Stimulated activated CD4-positive, alpha-beta T cell treated with anti-CD3 and anti-CD28 coated beads, Interleukin-15, amount 100 ng/mL, for 48 hours (primary cell): ENCODE data around the gene ZHX3.
"Not testable (repeated sequence)": the region's sequence is repeated elsewhere in the genome, so short reads cannot be mapped to it uniquely, and the experiment has no call there.

ENCODE experiments used
- DNase-seq, 2 donors: peaks; one replicate each; pipeline ENCODE4 v3.0.0-alpha.2; 2020; ENCODE audit warnings: low read depth in 2 of 2

Gene ZHX3

DNA sequence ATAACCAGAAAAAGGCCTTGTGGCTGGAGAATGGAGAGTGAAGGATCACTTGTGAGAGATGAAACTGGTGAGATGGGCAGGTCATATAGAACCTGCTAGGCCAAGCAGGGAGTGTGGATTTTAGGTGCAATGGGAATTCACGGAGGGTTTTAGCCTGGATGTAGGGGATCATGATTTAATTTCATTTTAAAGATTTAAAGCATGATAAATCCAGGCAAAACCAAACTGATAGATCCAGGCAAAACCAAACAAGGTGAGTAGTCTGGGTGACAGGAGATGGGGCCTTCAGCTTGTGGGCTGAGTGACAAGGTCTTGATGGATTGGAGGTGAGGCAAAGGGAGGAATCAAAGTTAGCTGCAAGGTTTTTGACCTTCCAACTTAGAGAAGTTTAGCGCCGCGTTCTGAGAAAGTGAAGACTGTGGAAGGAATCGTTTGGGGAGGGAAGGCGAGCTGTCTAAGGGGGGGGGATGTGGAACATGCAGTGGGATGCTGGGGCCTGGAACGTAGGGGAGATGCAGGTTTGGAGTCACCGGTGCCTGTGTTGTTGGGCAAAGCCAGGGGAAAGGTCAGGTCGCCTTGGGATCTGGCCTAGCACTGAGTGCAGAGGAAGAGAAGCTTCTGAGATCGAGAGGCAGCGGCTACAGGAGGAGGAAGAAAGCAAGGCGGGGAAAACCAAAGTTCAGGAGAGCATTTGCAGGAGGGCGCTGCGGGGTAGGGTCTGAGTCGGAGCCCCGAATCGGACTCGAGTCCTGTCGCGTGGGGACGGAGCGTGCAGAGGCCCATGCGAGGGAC lies 181.4 kb downstream of the ZHX3 start:
- DNase-seq, result no peak

DNA sequence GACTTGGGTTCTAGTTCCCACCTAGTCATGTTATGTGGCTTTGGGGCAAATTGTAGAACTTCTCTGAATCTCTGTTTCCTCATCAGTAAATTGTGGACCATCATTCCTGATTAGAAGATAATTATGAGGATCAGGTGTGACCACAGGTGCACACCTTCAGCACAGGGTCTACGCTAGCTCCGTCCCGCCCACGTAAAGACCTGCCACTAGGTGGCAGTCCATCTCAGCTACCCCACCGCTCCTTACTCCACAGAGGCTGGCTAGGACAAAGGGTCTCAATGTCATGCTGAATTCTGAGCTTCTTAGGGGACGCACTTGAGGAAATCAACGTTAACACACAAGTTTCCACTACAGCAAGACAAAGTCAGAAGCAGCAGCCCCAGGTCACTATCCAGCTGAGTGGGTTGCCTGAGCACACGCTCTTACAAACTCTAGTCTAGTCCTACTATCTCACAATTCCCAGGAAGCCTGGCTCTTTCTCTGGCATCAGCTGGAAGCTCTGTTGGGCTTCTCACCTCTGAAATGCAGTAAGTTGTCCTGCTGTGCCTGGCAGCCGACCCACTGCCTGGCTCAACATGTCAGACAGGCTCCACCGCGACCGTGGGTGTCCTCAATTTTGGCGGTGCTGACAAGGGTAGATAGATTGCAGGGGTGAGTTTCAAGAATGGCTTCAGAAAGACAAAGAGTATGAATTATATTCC lies 182.2 kb downstream of the ZHX3 start:
- peak in 1 of 2 donors; percentile 54 for DNase-seq

DNA sequence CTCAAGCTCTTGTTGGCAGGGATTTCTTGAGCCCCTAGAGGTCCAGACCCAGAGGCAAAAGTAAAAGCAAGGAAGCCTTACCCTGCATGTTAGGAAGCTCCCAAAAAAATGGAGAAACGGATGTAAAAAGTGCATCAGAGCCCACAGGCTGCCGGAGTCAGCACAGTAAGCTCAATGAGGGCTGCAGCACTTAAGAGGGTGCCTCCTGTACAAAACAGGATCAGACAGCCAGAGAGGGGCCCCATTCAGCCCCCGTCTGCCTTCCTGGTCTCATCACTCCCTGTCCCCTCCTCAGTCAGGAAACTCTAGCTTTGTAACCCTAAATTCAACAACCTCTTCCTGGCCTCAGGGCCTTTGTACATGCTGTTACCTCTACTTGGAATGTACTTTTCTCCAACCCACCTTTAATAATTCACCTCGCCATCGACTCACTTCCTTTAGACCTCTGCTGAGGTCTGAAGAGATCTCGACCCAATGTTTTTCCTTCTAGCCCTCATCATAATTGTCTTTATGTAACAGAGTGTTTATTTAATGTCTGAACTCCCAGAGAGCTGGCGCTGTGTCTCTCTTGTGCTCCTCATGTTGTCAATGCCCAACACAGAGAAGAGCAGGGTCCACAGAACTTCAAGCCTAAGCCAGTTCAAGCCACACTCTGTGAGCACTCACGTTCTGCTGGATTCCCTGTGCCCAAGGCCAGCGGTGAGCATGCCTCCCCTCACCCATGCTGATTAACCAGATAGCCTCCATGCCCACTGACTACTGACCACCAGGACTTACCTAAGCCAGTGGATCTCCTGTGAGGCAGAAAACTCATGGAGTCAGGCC lies 183.0 kb downstream of the ZHX3 start:
- no peak for DNase-seq

DNA sequence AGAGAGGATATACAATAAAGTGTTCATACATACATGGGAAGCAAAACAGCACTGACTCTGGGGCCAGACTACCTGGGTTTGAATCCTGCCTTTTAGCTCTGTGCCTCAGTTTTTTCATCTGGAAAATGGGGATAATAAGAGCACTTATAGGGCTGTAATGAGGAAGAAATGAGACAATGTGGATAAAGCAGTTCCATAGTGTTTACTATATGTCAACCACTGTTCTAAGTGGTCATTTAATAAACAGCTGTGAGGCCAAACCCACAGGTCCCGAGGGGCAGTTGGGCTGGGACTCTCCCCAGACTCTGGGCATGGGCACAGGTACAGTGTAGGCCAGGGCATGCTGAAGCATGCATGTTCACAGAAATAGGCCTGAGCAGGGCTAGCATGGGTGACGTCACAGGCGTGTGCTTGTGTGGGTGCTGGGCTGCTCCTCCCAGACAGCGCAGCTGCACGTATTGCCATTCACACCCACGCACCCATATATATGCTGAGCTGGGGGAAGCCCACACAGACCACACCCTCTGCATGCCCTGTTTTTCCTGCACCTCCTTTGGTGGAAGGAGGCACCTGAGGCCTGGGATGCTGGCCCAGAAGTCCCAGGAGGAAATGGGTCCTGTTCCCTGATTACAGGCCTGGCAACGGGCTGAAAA lies 183.7 kb downstream of the ZHX3 start:
- DNase-seq, result peak; percentile 54 to 70

DNA sequence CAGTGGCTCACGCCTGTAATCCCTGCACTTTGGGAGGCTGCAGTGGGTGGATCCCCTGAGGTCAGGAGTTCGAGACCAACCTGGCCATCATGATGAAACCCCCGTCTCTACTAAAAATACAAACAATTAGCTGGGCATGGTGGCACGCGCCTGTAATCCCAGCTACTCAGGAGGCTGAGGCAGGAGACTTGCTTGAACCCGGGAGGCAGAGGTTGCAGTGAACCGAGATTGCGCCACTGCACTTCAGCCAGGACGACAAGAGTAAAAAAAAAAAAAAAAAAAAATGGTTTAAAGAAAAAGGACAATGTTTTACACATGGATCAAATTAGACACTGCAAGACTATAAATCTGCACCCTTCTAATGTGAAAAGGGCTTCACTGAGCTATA lies 185.1 kb downstream of the ZHX3 start:
- DNase-seq, result not testable (repeated sequence)

DNA sequence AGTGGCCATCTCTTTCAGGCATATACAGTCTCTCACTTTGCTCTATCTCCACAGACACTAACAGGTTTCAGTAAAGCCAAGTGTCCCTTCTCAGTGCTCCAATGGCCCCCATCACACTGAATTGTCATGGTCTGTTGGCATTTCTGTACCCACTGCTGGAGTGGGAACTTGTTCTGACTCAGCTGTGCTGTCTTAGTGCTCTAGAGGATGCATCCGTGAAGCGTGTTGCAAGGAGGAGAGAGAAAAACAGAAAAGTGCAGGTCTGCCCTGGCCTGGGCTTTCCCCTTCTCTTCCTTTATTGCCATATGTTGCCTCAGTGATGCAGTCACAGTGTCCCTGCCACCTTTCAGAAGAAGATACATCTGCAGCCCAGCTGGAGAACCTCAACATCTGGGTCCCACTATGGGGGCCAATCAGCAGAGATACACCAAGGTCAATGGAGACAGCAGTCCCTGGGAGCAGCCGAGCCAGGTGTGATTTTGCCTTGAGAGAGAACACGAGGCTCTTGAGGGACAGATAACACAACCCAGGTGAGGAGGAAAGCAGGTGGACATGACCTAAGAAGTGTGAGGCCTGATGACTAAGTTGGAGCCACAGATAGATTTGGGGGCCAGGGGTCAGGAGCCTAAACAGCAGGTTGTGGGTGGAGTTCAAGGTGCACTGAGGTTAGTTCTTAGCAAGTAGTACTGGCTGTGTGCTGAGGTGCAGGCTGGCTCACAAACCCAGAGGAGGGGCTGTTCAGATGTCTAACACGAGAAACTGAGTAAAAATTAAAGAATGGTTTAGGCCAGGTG lies 185.7 kb downstream of the ZHX3 start:
- DNase-seq, result no peak
